EH (cell line): Measurements from ENCODE around the gene TDRD1.

Experiments used
- DNase-seq: peaks from one replicate; pipeline ENCODE4 v3.0.0-alpha.2; 2015; ENCODE audit warnings: low read depth

Gene TDRD1

DNA sequence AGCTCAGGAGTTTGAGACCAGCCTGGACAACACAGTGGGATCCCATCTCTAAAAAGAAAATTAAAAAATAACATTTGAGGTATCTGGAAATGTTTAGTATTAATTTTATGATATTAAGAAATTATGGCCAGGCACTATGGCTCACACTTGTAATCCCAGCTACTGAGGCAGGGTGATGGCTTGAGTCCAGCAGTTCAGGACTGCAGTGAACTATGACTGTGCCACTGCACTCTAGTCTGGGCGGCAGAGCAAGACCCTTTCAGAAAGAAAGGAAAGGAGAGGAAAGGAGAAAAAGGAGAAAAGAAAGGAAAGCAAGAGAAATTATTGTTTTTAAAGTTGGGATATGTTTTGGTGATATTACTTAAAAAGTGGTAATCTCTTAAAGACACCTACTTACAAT, 2.6 kb upstream of the TDRD1 start:
- DNase-seq, result no peak

DNA sequence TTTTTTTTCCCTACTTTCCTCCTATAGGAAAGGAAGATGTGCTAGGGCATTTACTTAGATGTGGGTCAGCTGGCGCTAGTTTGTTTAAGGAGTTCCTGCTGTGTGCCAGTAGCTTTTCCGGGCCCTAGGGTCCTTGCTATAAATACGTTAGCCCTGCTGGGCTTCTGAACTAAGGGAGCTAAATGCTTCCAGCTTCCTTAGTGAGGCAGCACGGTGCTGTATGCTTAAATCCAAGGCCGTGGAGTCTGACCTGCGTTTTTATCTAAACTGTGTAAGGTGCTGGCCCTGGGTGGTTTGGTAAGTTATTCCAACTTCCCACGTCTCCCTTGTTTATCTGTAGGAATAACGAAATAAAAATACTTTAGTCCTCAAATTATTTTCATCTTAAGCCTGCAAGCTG, 594 bp downstream of the TDRD1 start:
- DNase-seq, result no peak

DNA sequence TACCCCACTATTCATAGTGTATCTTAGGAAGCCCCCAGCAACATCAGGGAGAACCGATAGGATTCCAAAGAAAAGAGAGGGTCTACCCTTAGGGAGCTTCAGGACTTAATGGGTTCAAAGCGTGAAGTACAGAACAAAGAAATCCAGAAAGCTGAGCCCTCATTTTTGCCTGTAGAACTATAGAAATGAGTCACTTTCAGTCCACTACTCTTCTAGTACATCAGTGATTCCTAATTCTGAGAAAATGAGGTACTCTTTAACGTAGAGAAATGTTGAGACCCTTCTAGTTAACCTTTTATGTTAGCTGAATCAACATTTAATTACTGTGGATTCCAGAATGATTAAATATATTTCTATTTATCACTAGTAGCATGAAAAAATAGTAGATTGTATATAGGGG, 1.8 kb downstream of the TDRD1 start:
- DNase-seq, result no peak

DNA sequence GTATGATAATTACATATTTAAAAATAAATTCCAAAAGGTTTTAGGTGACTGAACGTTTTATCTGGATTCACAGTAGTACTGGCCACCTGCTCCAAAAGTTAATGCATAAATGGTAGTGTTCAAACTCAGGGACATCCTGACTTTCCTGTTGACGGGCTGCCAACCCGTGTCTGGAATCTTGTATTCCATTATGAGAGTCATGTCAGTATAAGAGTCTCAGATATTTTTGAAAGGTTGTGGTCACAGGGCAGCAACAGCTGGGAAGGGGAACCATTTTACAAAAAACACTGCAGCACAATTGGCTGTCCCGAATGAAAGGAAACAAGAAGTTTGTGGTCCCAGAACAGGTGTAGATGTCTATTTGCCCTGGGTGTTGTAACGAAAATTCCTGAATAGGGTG, 2.8 kb downstream of the TDRD1 start:
- no peak for DNase-seq

DNA sequence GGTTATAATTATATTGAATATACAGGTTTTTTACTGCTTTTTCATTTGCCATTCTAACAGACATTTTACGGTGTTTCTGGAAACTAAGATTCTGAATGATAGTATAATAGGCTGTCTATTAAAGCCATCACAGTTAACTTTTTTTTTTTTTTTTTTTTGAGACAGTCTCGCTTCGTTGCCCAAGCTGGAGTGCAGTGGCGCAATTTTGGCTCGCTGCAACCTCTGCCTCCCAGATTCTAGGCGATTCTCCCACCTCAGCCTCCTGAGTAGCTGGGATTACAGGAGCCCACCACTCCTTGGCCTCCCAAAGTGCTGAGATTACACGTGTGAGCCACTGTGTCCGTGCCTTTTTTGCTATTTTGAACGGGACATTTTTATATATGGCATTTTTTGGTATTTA, 4.4 kb downstream of the TDRD1 start:
- DNase-seq, result no peak

DNA sequence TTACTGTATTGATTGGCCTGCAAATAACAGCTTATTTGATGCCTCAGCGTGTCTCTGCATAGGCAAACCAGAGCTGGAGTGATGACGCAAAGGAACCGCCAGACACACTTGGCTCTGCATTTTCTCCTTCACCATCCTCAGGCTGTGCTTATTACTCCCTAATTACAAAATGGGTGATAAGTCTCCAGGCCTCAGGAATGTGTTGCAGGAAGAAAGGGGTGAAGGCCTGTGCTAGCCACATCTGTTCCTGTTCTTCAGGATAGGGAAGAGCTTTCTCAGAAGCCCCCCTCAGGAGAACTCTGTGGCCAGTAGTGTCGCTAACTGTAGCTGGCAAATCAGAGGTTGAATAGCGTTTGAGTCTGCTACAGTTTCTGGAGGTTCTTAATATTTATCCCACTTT, 5.1 kb downstream of the TDRD1 start:
- no peak for DNase-seq

DNA sequence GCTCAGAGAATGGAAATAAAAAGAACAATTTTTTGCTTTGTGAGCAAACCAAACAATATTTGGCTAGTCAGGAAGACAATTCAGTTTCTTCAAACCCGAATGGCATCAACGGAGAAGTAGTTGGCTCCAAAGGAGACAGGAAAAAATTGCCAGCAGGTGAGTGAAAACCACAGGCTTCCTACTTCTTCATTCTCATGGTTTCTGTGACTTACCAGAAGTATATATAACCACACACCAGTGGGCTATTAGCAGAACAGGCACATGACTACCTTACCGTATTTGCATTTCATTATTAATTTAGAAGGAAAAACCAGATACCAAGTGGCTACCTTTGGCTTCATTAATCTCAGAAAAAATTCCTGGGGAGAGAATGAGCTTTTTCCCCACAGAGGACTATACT, 8.8 kb downstream of the TDRD1 start:
- no peak for DNase-seq

DNA sequence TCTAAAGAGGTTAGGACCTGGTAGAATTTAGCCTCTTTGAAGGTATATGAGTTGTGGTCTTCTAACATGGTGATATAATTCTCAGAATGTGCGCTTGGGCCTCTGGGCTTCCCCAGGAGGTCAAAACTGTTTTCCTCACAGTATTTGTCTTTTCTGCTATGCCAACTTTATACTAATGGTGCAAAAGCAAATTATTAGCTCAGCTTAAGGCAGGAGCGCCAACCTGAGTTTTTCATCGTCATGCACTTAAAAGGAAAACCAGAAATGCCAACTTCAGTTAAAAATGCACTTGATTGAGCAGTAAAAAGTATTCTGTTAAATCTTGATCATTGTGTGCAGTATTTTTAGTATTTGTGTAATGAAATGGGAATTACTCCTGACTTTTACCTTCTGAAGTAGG, 9.7 kb downstream of the TDRD1 start:
- DNase-seq, result no peak

DNA sequence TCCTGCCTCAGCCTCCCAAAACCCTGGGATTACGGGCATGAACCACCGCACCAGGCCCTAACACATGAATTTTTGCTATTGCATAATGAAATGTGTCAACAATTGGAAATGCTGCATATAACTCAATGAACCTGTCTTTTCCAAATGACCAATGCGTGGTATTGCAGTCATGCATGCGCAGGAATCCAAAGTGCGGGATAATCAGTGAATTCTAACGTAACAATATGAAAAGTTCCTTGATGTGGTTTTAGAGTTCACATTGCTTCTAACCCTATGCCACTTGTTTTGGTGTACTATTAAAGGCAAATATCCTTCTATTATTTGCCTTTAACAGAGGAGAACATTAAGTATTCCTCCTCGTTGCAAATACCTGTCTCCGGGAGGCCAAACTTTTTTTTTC, 10.5 kb downstream of the TDRD1 start:
- DNase-seq, result no peak

DNA sequence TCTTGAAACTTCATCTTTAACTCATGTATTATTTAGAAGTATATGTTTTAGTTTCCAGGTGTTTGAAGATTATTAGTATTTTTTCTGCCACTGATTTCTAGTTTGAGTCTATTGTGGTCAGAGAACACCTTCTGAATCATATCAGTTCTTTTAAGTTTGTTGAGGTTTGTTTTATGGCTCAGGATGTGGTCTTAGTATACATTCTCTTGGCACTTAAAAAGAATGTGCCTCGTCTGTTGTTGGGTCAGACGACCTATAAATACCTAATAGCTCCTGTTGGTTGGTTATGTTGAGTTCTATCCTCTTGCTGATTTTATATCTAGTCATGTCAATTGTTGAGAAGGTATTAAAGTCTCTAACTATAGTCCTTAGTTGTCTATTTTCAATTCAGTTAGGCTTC, 15.9 kb downstream of the TDRD1 start:
- DNase-seq, result no peak

DNA sequence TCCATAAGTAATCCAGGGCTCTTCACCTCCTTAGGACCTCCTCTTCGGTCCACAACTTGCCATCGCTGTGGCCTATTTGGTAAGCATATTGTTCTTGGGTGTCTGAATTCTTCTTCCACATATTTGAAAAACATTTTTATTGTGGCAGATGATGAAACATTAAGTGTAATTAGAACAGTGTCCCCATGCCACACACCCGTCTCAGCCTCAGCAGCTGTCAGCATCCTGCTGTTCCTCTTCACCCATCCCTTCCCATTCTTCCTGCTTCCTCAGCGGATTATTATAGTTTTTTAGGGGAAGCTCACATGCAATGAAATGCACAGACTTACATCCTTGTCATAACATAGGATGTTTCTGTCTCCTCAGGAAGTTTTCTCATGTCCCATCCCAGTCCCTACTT, 20.1 kb downstream of the TDRD1 start:
- no peak for DNase-seq

DNA sequence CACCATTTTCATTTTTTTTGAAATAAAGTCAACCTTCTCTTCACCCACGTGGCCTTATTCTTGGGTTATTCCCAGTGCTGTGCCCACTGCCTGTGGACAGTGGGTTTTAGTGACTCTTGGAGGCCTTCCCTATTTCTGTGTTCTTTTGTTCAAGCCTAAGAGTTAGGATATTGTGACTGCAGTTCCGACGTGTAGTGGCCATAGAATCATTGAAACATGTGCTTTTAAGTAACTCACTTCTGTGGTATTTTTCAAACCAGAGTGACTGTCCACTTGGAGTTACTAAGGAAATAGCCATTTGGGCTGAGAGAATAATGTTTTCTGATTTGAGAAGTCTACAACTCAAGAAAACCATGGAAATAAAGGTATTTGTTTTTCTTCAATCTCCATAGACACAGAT, 23.7 kb downstream of the TDRD1 start:
- DNase-seq, result no peak

DNA sequence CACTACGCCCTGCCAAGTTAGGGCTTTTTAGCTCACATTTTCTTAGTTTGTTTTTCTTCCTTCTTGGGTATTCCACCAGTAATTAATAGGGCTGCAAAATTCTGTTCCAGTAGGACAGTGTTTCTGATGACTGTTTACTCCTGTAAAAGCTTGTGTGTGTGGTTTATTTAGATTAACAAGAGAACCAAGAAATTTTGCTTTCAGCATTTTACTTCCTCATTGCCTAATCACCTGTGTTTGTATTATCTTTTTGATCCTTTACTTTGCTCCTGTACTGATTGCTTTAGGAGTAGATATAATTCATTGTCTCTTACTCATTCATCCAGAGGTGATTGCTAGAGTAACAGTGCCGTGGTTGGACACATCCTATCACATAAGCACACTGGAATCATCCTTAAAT, 27.7 kb downstream of the TDRD1 start:
- DNase-seq, result no peak

DNA sequence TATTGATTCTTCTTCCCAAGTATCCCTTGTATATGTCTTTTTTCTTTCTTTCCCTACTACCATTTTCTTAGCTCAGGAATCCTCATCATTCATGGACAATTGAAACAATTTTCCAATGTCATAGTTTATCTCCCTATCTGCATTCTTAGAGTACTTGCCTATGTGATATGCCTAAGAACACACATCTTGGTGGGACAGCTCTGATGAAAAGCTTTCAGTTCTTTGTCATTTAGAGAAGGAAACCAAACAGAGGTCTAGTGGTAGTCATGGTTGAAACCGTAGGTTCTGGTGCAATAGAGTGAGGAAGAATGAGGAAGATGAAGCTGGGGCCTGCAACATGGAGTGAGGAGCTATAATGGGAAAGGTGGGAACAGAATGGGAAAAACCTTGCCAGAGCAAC, 28.2 kb downstream of the TDRD1 start:
- no peak for DNase-seq

DNA sequence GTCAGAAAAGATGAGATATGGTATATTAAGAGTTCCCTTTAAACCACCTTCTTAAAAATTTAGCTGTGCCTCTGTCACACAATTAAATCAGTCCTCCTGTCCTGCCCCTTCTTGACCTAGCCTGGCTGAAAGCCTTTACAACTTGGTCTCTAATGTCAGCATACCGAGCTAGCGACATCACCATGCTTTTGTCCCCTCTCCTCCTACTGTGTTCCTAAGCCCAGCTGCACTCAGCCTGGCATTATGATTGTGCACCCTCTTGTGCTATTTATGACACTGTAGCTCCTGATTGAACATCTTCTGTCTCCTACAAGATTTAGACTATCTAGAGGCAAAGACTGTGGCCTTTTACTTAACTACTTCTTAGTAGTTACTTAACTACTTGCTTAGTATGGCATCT, 29.2 kb downstream of the TDRD1 start:
- DNase-seq, result peak; percentile 3

DNA sequence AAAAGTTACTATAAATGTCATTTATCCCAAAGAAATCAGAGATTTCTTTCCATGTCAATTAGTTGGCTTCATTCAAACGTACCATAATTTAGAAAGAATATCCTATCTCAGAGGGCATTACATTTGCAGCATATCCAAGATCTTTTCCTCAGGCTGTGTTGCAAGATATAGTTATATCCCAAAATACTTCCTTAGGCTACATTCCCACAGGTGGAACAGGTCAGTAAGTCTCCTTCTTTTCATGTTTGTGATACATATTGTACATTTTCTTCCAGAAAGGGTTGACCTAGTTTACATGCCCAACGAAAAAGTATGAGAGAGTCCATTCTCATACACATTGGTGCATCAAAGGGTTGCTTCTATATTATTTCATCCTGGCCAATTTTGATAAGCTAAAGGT, 33.0 kb downstream of the TDRD1 start:
- no peak for DNase-seq

DNA sequence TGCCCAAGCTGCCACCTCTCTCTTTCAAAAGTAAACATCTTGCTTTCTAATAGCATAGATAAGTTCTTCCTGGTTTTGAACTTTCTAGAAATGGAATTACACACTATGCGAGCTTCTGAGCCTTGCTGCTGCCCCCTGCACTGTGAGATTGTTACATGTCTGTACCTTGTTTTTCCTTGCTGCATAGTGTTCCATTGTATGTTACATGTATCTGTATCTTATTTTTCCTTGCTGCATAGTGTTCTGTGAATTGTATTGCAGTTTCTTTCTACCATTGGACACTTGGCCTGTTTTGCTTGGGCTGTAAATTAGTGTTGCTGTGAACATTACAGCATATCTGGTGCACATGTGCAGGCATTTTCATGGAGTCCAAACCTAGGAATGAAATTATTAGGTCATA, 35.9 kb downstream of the TDRD1 start:
- no peak for DNase-seq

DNA sequence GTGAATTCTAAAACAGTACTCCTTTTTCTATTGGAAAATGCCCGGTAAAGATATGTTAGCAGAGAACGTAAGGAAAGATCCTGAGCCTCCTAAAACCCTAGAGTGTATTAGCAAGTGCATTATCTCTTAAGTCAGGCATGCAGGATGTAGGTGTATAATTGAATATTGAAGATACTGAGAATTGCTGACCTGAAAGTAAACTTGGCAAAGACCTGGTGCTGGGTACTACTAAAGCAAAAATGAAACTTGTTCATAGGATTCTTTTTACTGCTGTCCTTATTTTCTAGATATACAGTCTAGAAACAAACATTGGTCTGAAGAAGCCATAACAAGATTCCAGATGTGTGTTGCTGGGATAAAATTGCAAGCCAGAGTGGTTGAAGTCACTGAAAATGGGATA, 41.1 kb downstream of the TDRD1 start:
- no peak for DNase-seq

DNA sequence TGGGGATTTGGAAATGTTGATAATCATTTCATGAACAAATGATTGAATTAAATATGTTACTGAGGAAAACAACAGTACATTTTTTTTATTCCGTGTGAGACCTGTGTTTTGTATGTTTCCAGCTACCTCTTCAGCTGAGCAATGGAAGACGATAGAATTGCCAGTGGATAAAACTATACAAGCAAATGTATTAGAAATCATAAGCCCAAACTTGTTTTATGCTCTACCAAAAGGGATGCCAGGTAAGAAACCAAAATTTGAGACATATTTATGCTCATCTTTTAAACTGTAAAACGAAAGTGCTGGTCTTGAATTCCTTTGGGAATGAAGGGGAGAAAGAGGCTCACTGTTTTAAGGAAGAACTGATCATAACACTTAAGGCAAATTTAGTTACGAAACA, 42.1 kb downstream of the TDRD1 start:
- no peak for DNase-seq

DNA sequence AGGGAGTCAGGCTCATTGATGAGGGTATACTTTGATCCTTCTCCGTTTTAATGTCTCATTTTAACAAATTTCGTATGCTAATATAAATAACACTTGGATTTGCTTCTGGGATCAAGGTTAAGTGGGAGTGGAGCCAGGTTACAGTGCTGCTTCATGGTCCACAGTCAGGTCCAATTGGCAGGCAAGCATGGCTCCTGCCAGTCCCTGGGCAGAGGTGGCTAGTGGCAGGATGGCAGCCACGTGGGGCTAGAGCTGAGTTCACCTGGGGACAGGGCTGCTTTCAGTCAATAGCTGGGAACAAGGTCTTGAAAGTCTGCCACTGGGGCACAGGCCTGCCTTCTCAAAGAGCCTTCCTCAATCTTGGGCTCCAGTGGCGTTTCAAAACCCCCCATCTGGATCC, 43.9 kb downstream of the TDRD1 start:
- DNase-seq, result no peak

DNA sequence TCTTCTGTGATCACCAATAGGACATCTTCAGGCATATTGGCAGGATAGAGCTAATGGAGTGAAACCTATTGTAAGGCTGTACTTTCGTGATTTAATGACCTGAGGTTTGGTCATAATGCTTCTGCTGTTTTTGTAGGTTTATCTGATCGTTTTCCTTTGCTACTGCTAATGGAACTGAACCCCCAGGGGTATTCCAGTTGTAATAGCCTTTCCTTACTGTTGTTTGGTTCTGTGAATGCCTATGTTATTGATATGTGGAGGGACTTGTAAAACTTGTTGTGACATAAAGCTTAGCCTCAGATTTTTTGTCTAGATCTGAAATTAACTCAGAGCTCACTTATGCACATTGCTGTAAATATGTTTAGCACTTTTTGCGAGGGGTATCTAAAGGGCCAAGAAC, 49.0 kb downstream of the TDRD1 start:
- DNase-seq, result no peak

DNA sequence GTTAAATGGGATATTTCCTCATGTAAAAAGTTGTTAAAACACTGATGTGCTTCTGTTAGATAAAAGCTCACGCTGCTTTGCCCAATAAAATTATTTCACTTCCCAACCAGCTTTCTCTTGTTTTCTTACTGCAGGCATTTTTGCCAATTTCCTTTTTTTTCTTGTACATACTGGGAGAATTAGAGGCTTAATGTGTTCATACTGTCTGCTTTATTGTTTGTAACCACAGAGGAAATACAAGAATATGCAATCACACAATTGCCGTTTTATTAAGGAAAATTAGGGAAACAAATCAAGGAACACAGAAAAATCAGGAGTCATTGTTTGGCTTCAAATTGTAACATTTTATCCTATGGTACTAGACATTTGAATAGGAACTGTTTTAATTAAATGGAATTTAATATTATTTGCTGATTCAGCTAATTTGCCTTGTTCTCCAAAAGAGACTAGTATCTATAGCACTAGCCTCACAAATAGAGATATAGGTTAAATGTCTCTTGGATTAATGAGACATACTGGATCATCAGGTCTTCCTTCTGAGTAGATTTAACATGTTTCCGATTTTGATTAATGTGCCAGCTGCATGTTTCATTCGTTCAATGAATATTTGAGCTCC, 53.5 kb downstream of the TDRD1 start:
- DNase-seq, result no peak

DNA sequence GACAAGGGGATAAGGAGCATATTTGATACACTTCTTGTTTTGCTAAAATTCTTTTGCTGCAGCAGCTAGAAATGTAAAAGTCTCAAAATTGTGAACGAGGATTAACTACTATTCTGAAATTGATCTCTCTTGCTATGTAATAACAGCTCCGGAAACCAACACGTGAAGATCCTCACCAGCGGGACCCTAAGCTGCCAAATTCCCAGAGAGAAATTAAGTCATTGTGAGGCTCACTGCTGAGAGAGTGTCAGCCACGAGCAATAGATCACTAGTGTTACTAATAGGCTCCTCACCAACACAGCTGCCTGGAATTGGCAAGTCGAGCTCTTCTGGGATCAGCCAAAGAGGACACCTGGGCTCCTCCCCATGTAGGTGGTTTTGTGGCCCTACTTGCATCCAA, 54.3 kb downstream of the TDRD1 start:
- DNase-seq, result no peak

DNA sequence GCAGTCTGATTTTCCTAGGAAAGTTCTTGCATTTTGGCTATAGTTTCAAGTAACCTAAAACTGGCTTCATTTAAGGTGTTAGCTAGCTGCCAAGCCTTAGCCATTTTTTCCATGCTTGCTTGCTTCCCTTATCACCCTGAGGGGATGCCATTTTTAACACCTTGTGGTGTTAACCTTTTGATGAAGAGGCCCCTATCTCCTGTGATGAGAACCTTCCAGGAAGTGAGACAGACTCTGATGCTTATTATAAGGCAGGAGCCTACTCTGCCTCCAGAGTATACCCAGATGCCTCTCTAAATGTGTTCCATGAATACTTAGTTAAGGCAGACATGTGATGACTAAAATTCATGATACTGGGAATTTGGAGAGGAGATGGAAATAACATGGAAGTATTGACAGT, 55.0 kb downstream of the TDRD1 start:
- DNase-seq, result no peak
